Adrenal gland (tissue), 5 donors: ENCODE results near the gene NEO1.

ENCODE experiments used
- CTCF ChIP-seq, 6 experiments: fragments of 450-650 bp in 4 of 6; fragments of 200-600 bp in 2 of 6; sonication (generic) in 1 of 6; IDR thresholded peaks; 1 replicate in 5 of 6; 2 replicates in 1 of 6; pipeline versions ENCODE4 v1.5.1 to v1.8.0; 2016 to 2021; ENCODE audit warnings: antibody characterized with exemption in 6 of 6, mild to moderate bottlenecking in 2 of 6, moderate library complexity in 1 of 6
- POLR2A ChIP-seq, 2 donors: fragments of 450-650 bp; IDR thresholded peaks; one replicate each; pipeline ENCODE4 v1.6.1; 2017; ENCODE audit warnings: antibody characterized with exemption in 2 of 2, mild to moderate bottlenecking in 2 of 2, moderate library complexity in 1 of 2
- donor health status: DM: no; HTN: no; CAD: no.

DNA sequence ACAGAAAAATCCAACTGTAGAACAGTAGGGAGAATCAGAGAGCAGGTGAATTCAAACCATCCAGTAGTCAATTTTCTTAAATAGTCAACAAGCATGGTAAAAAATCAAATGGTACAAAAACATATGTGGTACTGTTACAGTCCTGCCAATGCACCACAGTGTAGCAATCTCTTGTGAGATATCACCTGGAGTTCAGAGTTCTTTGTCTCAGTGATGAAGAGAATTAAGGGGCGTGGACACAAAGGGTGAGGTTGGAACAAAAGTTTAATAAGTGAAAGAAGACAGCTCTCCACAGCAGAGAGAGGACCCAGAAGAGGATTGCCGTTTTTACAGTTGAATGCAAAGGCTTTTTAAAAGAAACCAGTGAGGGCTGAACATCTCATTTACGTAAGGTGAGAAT is 113.2 kb downstream of the NEO1 start:
- TF ChIP-seq CTCF (IDR thresholded peaks at IDR 0.05) (no peak), POLR2A (IDR thresholded peaks at IDR 0.05) (no peak)
